Osteoblast (primary cell): Measurements from ENCODE around the gene TTLL1. TPM values are rescaled to one million over a fixed set of nuclear protein-coding genes. Genes with fewer than 3 reads are reported as not detected.

ENCODE experiments used
- DNase-seq: peaks from one replicate; pipeline ENCODE4 v3.0.0; 2011; ENCODE audit warnings: low spot score, mixed read lengths; ENCODE audit not compliant: insufficient read length; ENCODE audit errors: missing footprints
- H2AFZ ChIP-seq: 2 replicates; pipeline ENCODE4 v1.6.0; 2011; ENCODE audit warnings: mild to moderate bottlenecking, low read length
- H3K27ac ChIP-seq: 2 replicates; pipeline ENCODE4 v1.5.1; 2011; ENCODE audit warnings: mild to moderate bottlenecking, low read depth, low read length, moderate library complexity
- H3K27me3 ChIP-seq: 2 replicates; pipeline ENCODE4 v1.6.0; 2012; ENCODE audit warnings: mild to moderate bottlenecking, control low read depth, inconsistent platforms, low read length, moderate library complexity; ENCODE audit not compliant: insufficient read depth
- H3K36me3 ChIP-seq: 2 replicates; pipeline ENCODE4 v1.5.1; 2011; ENCODE audit warnings: mild to moderate bottlenecking, low read length, control low read depth, moderate library complexity; ENCODE audit not compliant: insufficient read depth
- H3K4me1 ChIP-seq: 2 replicates; pipeline ENCODE4 v1.5.1; 2011; ENCODE audit warnings: mild to moderate bottlenecking, low read length, control low read depth, moderate library complexity; ENCODE audit not compliant: insufficient read depth
- H3K4me2 ChIP-seq: 2 replicates; pipeline ENCODE4 v1.6.0; 2011; ENCODE audit warnings: mild to moderate bottlenecking, low read length; ENCODE audit not compliant: insufficient read depth
- H3K4me3 ChIP-seq: fragments of 200-600 bp; sonication (generic); 3 replicates; pipeline ENCODE4 v1.5.1; 2012; ENCODE audit warnings: mild to moderate bottlenecking, low read length, inconsistent platforms; ENCODE audit not compliant: insufficient read depth
- H3K79me2 ChIP-seq: 2 replicates; pipeline ENCODE4 v1.6.0; 2012; ENCODE audit warnings: mild to moderate bottlenecking, low read length, control low read depth, inconsistent platforms; ENCODE audit not compliant: insufficient read depth
- H3K9me3 ChIP-seq: 2 replicates; pipeline ENCODE4 v1.5.1; 2011; ENCODE audit warnings: low read depth, low read length, control low read depth
- H4K20me1 ChIP-seq: 2 replicates; pipeline ENCODE4 v1.6.0; 2012; ENCODE audit warnings: mild to moderate bottlenecking, low read length, control low read depth; ENCODE audit not compliant: insufficient read depth
- CTCF ChIP-seq: IDR thresholded peaks from 2 replicates; pipeline ENCODE4 v1.5.1; 2011; ENCODE audit warnings: mild to moderate bottlenecking, low read depth, low read length, moderate library complexity; ENCODE audit errors: extremely low read depth
- total RNA-seq: library from RNA; depleted of rRNA; stranded (reverse); fragments of >200 nt; gene quantifications from 2 replicates; pipeline ENCODE4 v1.2.3, GENCODE V29; 2012

The TTLL1 gene
- total RNA-seq, 1 donor: 15.9 TPM

- Histone ChIP-seq H3K36me3 (no peaks in the 10 kb centered on the region), H2AFZ (no peak overlapping the region), H3K79me2 (no peaks in the 10 kb centered on the region), H4K20me1 (no peaks in the 10 kb centered on the region), H3K4me3 (no peak overlapping the region), H3K27me3 (peaks cover 3% of the 10 kb centered on the region), H3K4me2 (no peak overlapping the region), H3K9me3 (peaks cover 2% of the 10 kb centered on the region), H3K4me1 (no peaks in the 10 kb centered on the region), H3K27ac (no peak overlapping the region)
- TF ChIP-seq CTCF: no peak
- peak; percentile 31 for DNase-seq
Measured at GRCh38 chr22:43096420-43096819, 7.2 kb upstream of the TTLL1 start.

- no peak overlapping the region for H3K27ac ChIP-seq
- no peak for TF ChIP-seq CTCF
- no peak overlapping the region for H3K4me3 ChIP-seq
- no peak for DNase-seq
- H3K4me1 ChIP-seq: no peaks in the 10 kb centered on the region
- no peak overlapping the region for H2AFZ ChIP-seq
- no peaks in the 10 kb centered on the region for H4K20me1 ChIP-seq
- H3K27me3 ChIP-seq: peaks cover 3% of the 10 kb centered on the region
- no peaks in the 10 kb centered on the region for H3K36me3 ChIP-seq
- H3K79me2 ChIP-seq: no peaks in the 10 kb centered on the region
- peaks cover 2% of the 10 kb centered on the region for H3K9me3 ChIP-seq
- no peak overlapping the region for H3K4me2 ChIP-seq
Measured at GRCh38 chr22:43094551-43094950, 5.4 kb upstream of the TTLL1 start.

GRCh38 chr22:43094085-43094484 is 4.9 kb upstream of the TTLL1 start:
- no peak for TF ChIP-seq CTCF
- peak; percentile 72 for DNase-seq

GRCh38 chr22:43092085-43092484 is 2.9 kb upstream of the TTLL1 start:
- H4K20me1 ChIP-seq: no peaks in the 10 kb centered on the region
- no peak for DNase-seq
- no peaks in the 10 kb centered on the region for H3K36me3 ChIP-seq
- H2AFZ ChIP-seq: no peak overlapping the region
- no peak overlapping the region for H3K4me3 ChIP-seq
- no peaks in the 10 kb centered on the region for H3K4me1 ChIP-seq
- peaks cover 3% of the 10 kb centered on the region for H3K27me3 ChIP-seq
- peaks cover 5% of the 10 kb centered on the region for H3K79me2 ChIP-seq
- H3K27ac ChIP-seq: no peak overlapping the region
- H3K4me2 ChIP-seq: no peak overlapping the region
- no peak for TF ChIP-seq CTCF
- peaks cover 2% of the 10 kb centered on the region for H3K9me3 ChIP-seq

More at GRCh38 chr22:43094085-43094484, 4.9 kb upstream of the TTLL1 start:
- H3K79me2 ChIP-seq: no peaks in the 10 kb centered on the region
- no peaks in the 10 kb centered on the region for H3K4me1 ChIP-seq
- H3K27me3 ChIP-seq: peaks cover 3% of the 10 kb centered on the region
- no peak overlapping the region for H3K4me3 ChIP-seq
- H3K36me3 ChIP-seq: no peaks in the 10 kb centered on the region
- H3K4me2 ChIP-seq: no peak overlapping the region
- no peak overlapping the region for H2AFZ ChIP-seq
- peaks cover 2% of the 10 kb centered on the region for H3K9me3 ChIP-seq
- H4K20me1 ChIP-seq: no peaks in the 10 kb centered on the region
- no peak overlapping the region for H3K27ac ChIP-seq
